ENCODE results near the gene AFF1. TPM values are rescaled to one million over a fixed set of nuclear protein-coding genes. Genes with fewer than 3 reads are reported as not detected.

The AFF1 gene
- total and polyA plus RNA-seq, 2 of the 4 experiments (the other 2 are of a cell fraction), result 7.0 to 9.6 TPM

- Histone ChIP-seq H2AK9ac (replicated peaks; ENCODE audit: low read depth, low read length, poor library complexity) (no peak overlapping the region), H2BK5ac (ENCODE audit: low read depth, low read length, poor library complexity, severe bottlenecking) (no peak overlapping the region), H3K23ac (ENCODE audit: low read depth, low read length) (no peak overlapping the region), H4K8ac (ENCODE audit: low read depth in 2 of 2, low read length in 2 of 2) (peak overlapping the region in 1 of 2 experiments; percentile 72; a peak in 1 of 4 replicates), H3K4me2 (ENCODE audit: low read depth, low read length) (no peak overlapping the region), H3K9me1 (ENCODE audit: insufficient read depth, low read length) (peaks cover 4% of the 10 kb centered on the region; the same call in 1 of the 2 replicates), H3K14ac (replicated peaks; ENCODE audit: low read depth, low read length) (no peak overlapping the region), H3K79me1 (ENCODE audit: low read depth in 1 of 2, low read length in 2 of 2) (no peaks in the 10 kb centered on the region), H3K4ac (ENCODE audit: low read depth, low read length) (peak overlapping the region; percentile 43; the same call in 1 of the 2 replicates), H4K5ac (ENCODE audit: low read depth, low read length) (no peak overlapping the region), H3K27me3 (ENCODE audit: control insufficient read depth, insufficient read depth, low read length) (no peaks in the 10 kb centered on the region), H2AK5ac (ENCODE audit: low read depth, low read length) (peak overlapping the region; percentile 37; the same call in 1 of the 2 replicates), H2BK15ac (ENCODE audit: low read depth, low read length) (0 out of 3 replicates have a peak overlapping the region, but pooled peaks have one; percentile 16), H3K4me1 (ENCODE audit: control insufficient read depth, insufficient read depth, low read length) (peaks cover 5% of the 10 kb centered on the region), H4K20me1 (ENCODE audit: insufficient read depth, low read length) (no peaks in the 10 kb centered on the region), H3K27ac (ENCODE audit: insufficient read depth, low read length) (no peak overlapping the region), H3K18ac (ENCODE audit: low read depth, low read length) (no peak overlapping the region), H2AFZ (replicated peaks; ENCODE audit: low read length, poor library complexity) (peak overlapping the region; percentile 35), H3K9ac (ENCODE audit: low read depth, low read length) (no peak overlapping the region), H2BK120ac (ENCODE audit: low read depth, low read length) (peak overlapping the region; percentile 79; the same call in 1 of the 2 replicates), H3K4me3 (ENCODE audit: insufficient read depth, low read depth, low read length) (no peak overlapping the region), H3K36me3 (ENCODE audit: control insufficient read depth, insufficient read depth, low read length) (no peaks in the 10 kb centered on the region), H3K9me3 (ENCODE audit: control insufficient read depth, insufficient read depth, low read length) (no peaks in the 10 kb centered on the region; the same call in 1 of the 2 replicates), H2BK20ac (ENCODE audit: low read depth, low read length) (no peak overlapping the region), H4K91ac (ENCODE audit: insufficient read depth, low read depth, low read length) (no peak overlapping the region), H3K56ac (ENCODE audit: extremely low read depth, insufficient read depth, low read length) (no peak overlapping the region)
- DNase-seq (no peak), ATAC-seq (ENCODE audit: low read depth) (no peak)
- in situ Hi-C loops (cut with MboI; ENCODE audit: low sequenced_read_pairs), result loop anchor here (10.0 kb wide), 1 partner anchor 298 kb away; the partner anchor contains the start of gene PTPN13
- dilution Hi-C loops (cut with HindIII; ENCODE audit: low sequenced_read_pairs, unreplicated experiment), result no loop called here
- ChIA-PET POLR2A (ENCODE audit: unreplicated experiment) (no interaction called here), CTCF (no interaction called here)
- WGBS, 2 experiments (ENCODE audit: extremely low coverage in 2 of 2, insufficient read length in 1 of 2), result 76% methylated on average over 8 of the region's 19 CpGs; no CpG with 5 or more reads in 1 of the 2 experiments
- no TSS peak for BruUV-seq (replicated peaks)
- TF ChIP-seq MAFK (IDR thresholded peaks at IDR 0.05; ENCODE audit: low read depth, low read length) (no peak), RFX5 (IDR thresholded peaks at IDR 0.05; ENCODE audit: low read depth, low read length) (no peak), BHLHE40 (IDR thresholded peaks at IDR 0.05; ENCODE audit: low read depth, low read length) (no peak), USF2 (IDR thresholded peaks at IDR 0.05; ENCODE audit: low read depth, low read length) (no peak), CEBPB (IDR thresholded peaks at IDR 0.05; ENCODE audit: low read depth, low read length) (no peak), FOS (IDR thresholded peaks at IDR 0.05; ENCODE audit: low read depth, low read length) (no peak), CTCF (conservative IDR thresholded peaks at IDR 0.05; ENCODE audit: low read depth, low read length) (no peak), RAD21 (IDR thresholded peaks at IDR 0.05; ENCODE audit: low read length) (no peak), MAZ (IDR thresholded peaks at IDR 0.05; ENCODE audit: borderline replicate concordance, low read depth, low read length) (no peak), MXI1 (IDR thresholded peaks at IDR 0.05; ENCODE audit: borderline replicate concordance, low read depth, low read length) (no peak), POLR2A (IDR thresholded peaks at IDR 0.05; ENCODE audit: low read depth, low read length) (no peak), ELK1 (IDR thresholded peaks at IDR 0.05; ENCODE audit: borderline replicate concordance, low read depth, low read length) (no peak)
- intact Hi-C loops (cut with micrococcal nuclease), result loop anchor here (5.0 kb wide), 1 partner anchor 61 kb away; no protein-coding TSS in a partner anchor
Measured at GRCh38 chr4:86893136-86893535, 41.7 kb upstream of the AFF1 start.

Data from IMR-90 (cell line).